Measurements from ENCODE around the gene KLHL36. TPM values are rescaled to one million over a fixed set of nuclear protein-coding genes. Genes with fewer than 3 reads are reported as not detected.
"Not testable (repeated sequence)": the region's sequence is repeated elsewhere in the genome, so short reads cannot be mapped to it uniquely, and the experiment has no call there.

KLHL36 gene
- total and polyA plus RNA-seq, 8 donors = 23.8 to 50.9 (median 28.3) TPM

DNA sequence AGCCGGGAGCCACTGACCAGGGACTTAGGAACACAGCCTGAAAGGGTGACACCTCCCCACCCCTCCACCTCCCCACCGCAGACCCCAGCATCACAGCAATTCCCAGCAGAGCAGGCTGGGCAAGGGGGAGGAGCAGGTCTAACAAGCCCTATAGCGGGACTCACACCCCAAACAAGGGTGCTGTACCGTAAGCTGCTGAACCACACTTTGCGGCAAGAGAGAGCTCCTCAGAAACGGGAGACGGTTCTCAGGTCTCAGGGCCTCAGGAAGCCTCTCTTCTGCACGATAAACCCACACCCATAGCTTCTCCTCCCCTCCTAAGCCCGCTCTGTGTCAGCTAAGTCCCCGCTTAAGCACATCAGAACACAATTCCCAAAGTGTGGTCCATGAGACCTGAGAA, 18.7 kb upstream of the KLHL36 start:
- TF ChIP-seq CTCF (IDR thresholded peaks at IDR 0.05) = no peak
- intact Hi-C loops (cut with DNase I) = no loop called here
- H3K9me3 ChIP-seq = no peaks in the 10 kb centered on the region
- DNase-seq = no peak
- H3K27ac ChIP-seq = no peak overlapping the region
- H3K4me3 ChIP-seq = no peak overlapping the region
- no peaks in the 10 kb centered on the region for H3K36me3 ChIP-seq
- H3K4me1 ChIP-seq = peaks cover 0 to 13% of the 10 kb centered on the region in 2 donors
- H3K27me3 ChIP-seq = no peaks in the 10 kb centered on the region
- no peak for ATAC-seq

- no peaks in the 10 kb centered on the region for H3K9me3 ChIP-seq
- no peak overlapping the region for H3K4me3 ChIP-seq
- no peak for DNase-seq
- no peaks in the 10 kb centered on the region for H3K27me3 ChIP-seq
- peaks cover 0 to 13% of the 10 kb centered on the region in 2 donors for H3K4me1 ChIP-seq
- no peak overlapping the region for H3K27ac ChIP-seq
- intact Hi-C loops (cut with DNase I) = no loop called here
- no peak for TF ChIP-seq CTCF (IDR thresholded peaks at IDR 0.05)
- ATAC-seq = no peak
- H3K36me3 ChIP-seq = no peaks in the 10 kb centered on the region
Observed at GRCh38 chr16:84630009-84630408, 18.3 kb upstream of the KLHL36 start.

GRCh38 chr16:84630446-84631152, 17.7 kb upstream of the KLHL36 start:
- Histone ChIP-seq H3K36me3 (no peaks in the 10 kb centered on the region), H3K4me3 (no peak overlapping the region), H3K27ac (no peak overlapping the region), H3K27me3 (no peaks in the 10 kb centered on the region), H3K9me3 (no peaks in the 10 kb centered on the region), H3K4me1 (peaks cover 0 to 13% of the 10 kb centered on the region in 2 donors)
- no peak for TF ChIP-seq CTCF (IDR thresholded peaks at IDR 0.05)
- intact Hi-C loops (cut with DNase I) = no loop called here
- ATAC-seq = no peak
- DNase-seq = no peak

- H3K27ac ChIP-seq = peak overlapping the region in 1 of 2 donors; percentile 9
- H3K27me3 ChIP-seq = no peaks in the 10 kb centered on the region
- H3K36me3 ChIP-seq = no peaks in the 10 kb centered on the region
- no peaks in the 10 kb centered on the region for H3K9me3 ChIP-seq
- H3K4me1 ChIP-seq = peaks cover 0 to 13% of the 10 kb centered on the region in 2 donors
- no peak for ATAC-seq
- TF ChIP-seq CTCF (IDR thresholded peaks at IDR 0.05) = no peak
- no peak for DNase-seq
- intact Hi-C loops (cut with DNase I) = no loop called here
- H3K4me3 ChIP-seq = no peak overlapping the region
Observed at GRCh38 chr16:84631153-84631466, 17.2 kb upstream of the KLHL36 start.

DNA sequence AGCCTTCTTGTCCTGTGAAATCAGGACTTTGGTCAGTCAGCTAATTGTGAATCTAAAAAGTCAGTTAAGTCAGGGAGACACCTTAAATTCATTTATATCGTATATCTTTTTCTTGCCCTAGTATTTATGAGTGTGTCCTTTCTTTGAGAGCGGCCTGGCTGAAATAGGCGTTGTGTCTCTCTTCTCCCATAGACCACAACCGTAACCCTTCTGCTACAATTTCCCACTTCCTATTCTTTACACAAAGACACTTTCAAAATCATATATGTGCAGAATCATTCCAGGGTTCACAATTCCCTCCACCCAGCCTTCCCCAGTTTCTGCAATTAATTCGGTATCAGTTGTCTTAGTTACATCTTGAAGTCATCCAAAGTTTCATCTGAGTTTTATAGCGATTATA, 16.4 kb upstream of the KLHL36 start:
- no peak for TF ChIP-seq CTCF (IDR thresholded peaks at IDR 0.05)
- Histone ChIP-seq H3K4me1 (peaks cover 0 to 13% of the 10 kb centered on the region in 2 donors), H3K27ac (peak overlapping the region in 1 of 2 donors; percentile 9), H3K9me3 (no peaks in the 10 kb centered on the region), H3K4me3 (no peak overlapping the region), H3K36me3 (no peaks in the 10 kb centered on the region), H3K27me3 (no peaks in the 10 kb centered on the region)
- intact Hi-C loops (cut with DNase I) = no loop called here
- DNase-seq (no peak), ATAC-seq (no peak)

- intact Hi-C loops (cut with DNase I); DNase-seq; H3K4me3 ChIP-seq; H3K36me3 ChIP-seq; H3K27ac ChIP-seq; H3K27me3 ChIP-seq; ATAC-seq; H3K9me3 ChIP-seq: not testable (repeated sequence)
- H3K4me1 ChIP-seq = peaks cover 0 to 13% of the 10 kb centered on the region in 2 donors
Observed at GRCh38 chr16:84632862-84633261, 15.4 kb upstream of the KLHL36 start.
